ENCODE results near the gene EFS. TPM values are rescaled to one million over a fixed set of nuclear protein-coding genes. Genes with fewer than 3 reads are reported as not detected.

The EFS gene
- total RNA-seq, 1 experiment from 2014 or later, result not detected

GRCh38 chr14:23362200-23362599 is 2.8 kb downstream of the EFS start:
- CTCF ChIA-PET, result interaction anchor here (1.0 kb wide), 1 partner anchor 55 kb away, joined by 3 read pairs; the partner anchor contains the start of gene BCL2L2

GRCh38 chr14:23361763-23362162 is 3.2 kb downstream of the EFS start:
- CTCF ChIA-PET, result interaction anchor here (1.0 to 1.5 kb wide), 2 partner anchors 18 to 55 kb away, joined by 3 to 7 read pairs; partner anchors contain the start of gene BCL2L2

More at GRCh38 chr14:23362200-23362599, 2.8 kb downstream of the EFS start:
- intact Hi-C loops (cut with micrococcal nuclease; ENCODE audit: unreplicated experiment) (no loop called here), in situ Hi-C loops (cut with HindIII; ENCODE audit: low pct_unique_long_range_greater_than_20kb, low sequenced_read_pairs) (no loop called here)
- Histone ChIP-seq H3K27ac (ENCODE audit: low read length) (no peak overlapping the region), H3K27me3 (ENCODE audit: control insufficient read depth, insufficient read depth, low read length) (no peaks in the 10 kb centered on the region; the same call in 1 of the 2 replicates), H3K36me3 (ENCODE audit: control insufficient read depth, insufficient read depth, low read length) (no peaks in the 10 kb centered on the region), H3K4me3 (ENCODE audit: low read depth in 2 of 2, low read length in 2 of 2) (no peak overlapping the region), H3K4me1 (ENCODE audit: control insufficient read depth, insufficient read depth, low read length) (no peaks in the 10 kb centered on the region), H3K9me3 (ENCODE audit: control insufficient read depth, insufficient read depth, low read depth, low read length) (no peaks in the 10 kb centered on the region)
- DNase-seq (ENCODE audit: low read depth, low spot score), result no peak
- no TSS peak for BruUV-seq (replicated peaks)
- TF ChIP-seq CTCF (IDR thresholded peaks at IDR 0.05), result no peak; the same call in 1 of the 2 replicates
- TF ChIP-seq POLR2AphosphoS5 (IDR thresholded peaks at IDR 0.05; ENCODE audit: low read depth, low read length), result no peak
- TF ChIP-seq TCF7L2 (IDR thresholded peaks at IDR 0.05; ENCODE audit: low read depth, low read length), result no peak
- no peak for TF ChIP-seq SIN3A (IDR thresholded peaks at IDR 0.05; ENCODE audit: borderline replicate concordance, insufficient read depth, low read depth, low read length)
- no peak for TF ChIP-seq REST (IDR thresholded peaks at IDR 0.05; ENCODE audit: insufficient read depth in 1 of 2, low read depth in 2 of 2, low read length in 1 of 2)
- POLR2A ChIA-PET, result interaction anchor here (0.6 kb wide), 1 partner anchor 427 kb away, joined by 6 read pairs; no protein-coding TSS in a partner anchor
- ATAC-seq, result no peak

More at GRCh38 chr14:23361763-23362162, 3.2 kb downstream of the EFS start:
- H3K4me1 ChIP-seq (ENCODE audit: control insufficient read depth, insufficient read depth, low read length), result no peaks in the 10 kb centered on the region
- H3K4me3 ChIP-seq (ENCODE audit: low read depth in 2 of 2, low read length in 2 of 2), result no peak overlapping the region
- no peak overlapping the region for H3K27ac ChIP-seq (ENCODE audit: low read length)
- no peaks in the 10 kb centered on the region; the same call in 1 of the 2 replicates for H3K27me3 ChIP-seq (ENCODE audit: control insufficient read depth, insufficient read depth, low read length)
- no peaks in the 10 kb centered on the region for H3K9me3 ChIP-seq (ENCODE audit: control insufficient read depth, insufficient read depth, low read depth, low read length)
- no peak for ATAC-seq
- POLR2A ChIA-PET, result interaction anchor here (0.6 kb wide), 1 partner anchor 427 kb away, joined by 6 read pairs; no protein-coding TSS in a partner anchor
- no peaks in the 10 kb centered on the region for H3K36me3 ChIP-seq (ENCODE audit: control insufficient read depth, insufficient read depth, low read length)
- TF ChIP-seq TCF7L2 (IDR thresholded peaks at IDR 0.05; ENCODE audit: low read depth, low read length) (no peak), REST (IDR thresholded peaks at IDR 0.05; ENCODE audit: insufficient read depth in 1 of 2, low read depth in 2 of 2, low read length in 1 of 2) (no peak), CTCF (IDR thresholded peaks at IDR 0.05) (no peak), SIN3A (IDR thresholded peaks at IDR 0.05; ENCODE audit: borderline replicate concordance, insufficient read depth, low read depth, low read length) (no peak), POLR2AphosphoS5 (IDR thresholded peaks at IDR 0.05; ENCODE audit: low read depth, low read length) (no peak)
- in situ Hi-C loops (cut with HindIII; ENCODE audit: low pct_unique_long_range_greater_than_20kb, low sequenced_read_pairs) (no loop called here), intact Hi-C loops (cut with micrococcal nuclease; ENCODE audit: unreplicated experiment) (no loop called here)
- no TSS peak for BruUV-seq (replicated peaks)
- DNase-seq (ENCODE audit: low read depth, low spot score), result no peak

All from Panc1 (cell line).